ENCODE results near the gene NCMAP.
"Not testable (repeated sequence)": the region's sequence is repeated elsewhere in the genome, so short reads cannot be mapped to it uniquely, and the experiment has no call there.

The NCMAP gene

GRCh38 chr1:24544239-24544638 lies 11.6 kb upstream of the NCMAP start:
- no peak for DNase-seq

GRCh38 chr1:24545662-24546061 lies 10.2 kb upstream of the NCMAP start:
- no peak for DNase-seq

GRCh38 chr1:24547195-24547594 lies 8.7 kb upstream of the NCMAP start:
- DNase-seq = no peak

- no peak for DNase-seq
Observed at GRCh38 chr1:24548070-24548469, 7.8 kb upstream of the NCMAP start.

GRCh38 chr1:24549210-24549609 lies 6.7 kb upstream of the NCMAP start:
- DNase-seq = not testable (repeated sequence)

GRCh38 chr1:24551290-24551959 lies 4.5 kb upstream of the NCMAP start:
- no peak for DNase-seq

- DNase-seq = no peak
Observed at GRCh38 chr1:24551960-24552571, 3.8 kb upstream of the NCMAP start.

GRCh38 chr1:24553931-24554330 lies 2.0 kb upstream of the NCMAP start:
- DNase-seq = no peak

- DNase-seq = no peak
Observed at GRCh38 chr1:24554714-24555113, 1.2 kb upstream of the NCMAP start.

GRCh38 chr1:24556414-24556795 lies 518 bp downstream of the NCMAP start:
- DNase-seq = no peak

- DNase-seq = no peak
Observed at GRCh38 chr1:24557220-24557619, 1.3 kb downstream of the NCMAP start.

- no peak for DNase-seq
Observed at GRCh38 chr1:24557711-24558131, 1.8 kb downstream of the NCMAP start.

- no peak for DNase-seq
Observed at GRCh38 chr1:24558455-24558854, 2.6 kb downstream of the NCMAP start.

GRCh38 chr1:24558902-24559791 lies 3.3 kb downstream of the NCMAP start:
- DNase-seq = no peak

- DNase-seq = no peak
Observed at GRCh38 chr1:24560361-24560760, 4.5 kb downstream of the NCMAP start.

- DNase-seq = peak; percentile 48
Observed at GRCh38 chr1:24562625-24563024, 6.7 kb downstream of the NCMAP start.

GRCh38 chr1:24564695-24565094 lies 8.8 kb downstream of the NCMAP start:
- no peak for DNase-seq

- no peak for DNase-seq
Observed at GRCh38 chr1:24566236-24566867, 10.5 kb downstream of the NCMAP start.

GRCh38 chr1:24567792-24568388 lies 12.0 kb downstream of the NCMAP start:
- no peak for DNase-seq

GRCh38 chr1:24568475-24568874 lies 12.6 kb downstream of the NCMAP start:
- DNase-seq = no peak

GRCh38 chr1:24570265-24571125 lies 14.6 kb downstream of the NCMAP start:
- DNase-seq = no peak

GRCh38 chr1:24572301-24572700 lies 16.4 kb downstream of the NCMAP start:
- no peak for DNase-seq

All from NCI-H1417 treated with DMSO at 0.1 percent for 48 hours (cell line).